Neutrophil (primary cell): Measurements from ENCODE around the gene CIITA.

Experiments used
- H3K27ac ChIP-seq: fragments of 200-600 bp; sonication (generic); 2 replicates; pipeline ENCODE4 v1.5.1; 2016; ENCODE audit warnings: mild to moderate bottlenecking, moderate library complexity
- H3K27me3 ChIP-seq: fragments of 200-600 bp; sonication (generic); 2 replicates; pipeline ENCODE4 v1.6.0; 2016; ENCODE audit warnings: mild to moderate bottlenecking
- H3K36me3 ChIP-seq: fragments of 200-600 bp; sonication (generic); 2 replicates; pipeline ENCODE4 v1.5.1; 2017
- H3K4me1 ChIP-seq, 2 experiments: fragments of 200-600 bp in 1 of 2; sonication (generic) in 1 of 2; 1 replicate in 1 of 2; 2 replicates in 1 of 2; pipeline versions ENCODE4 v1.5.1 to v1.6.1; 2013 to 2016; ENCODE audit warnings: low read depth in 1 of 2, low read length in 1 of 2, mild to moderate bottlenecking in 1 of 2, moderate library complexity in 1 of 2; ENCODE audit not compliant: control insufficient read depth in 1 of 2, insufficient read depth in 1 of 2
- H3K4me3 ChIP-seq, 2 experiments: fragments of 200-600 bp in 1 of 2; sonication (generic) in 1 of 2; 1 replicate in 1 of 2; 2 replicates in 1 of 2; pipeline ENCODE4 v1.5.1; 2013 to 2016; ENCODE audit warnings: low read depth in 1 of 2, low read length in 1 of 2, mild to moderate bottlenecking in 1 of 2, moderate library complexity in 1 of 2
- H3K9me3 ChIP-seq: fragments of 200-600 bp; sonication (generic); 2 replicates; pipeline ENCODE4 v1.5.1; 2016
- TF ChIP-seq, protein P1 (sequence below): fragments of 200-600 bp; sonication (generic); IDR thresholded peaks from 2 replicates; pipeline ENCODE4 v1.5.1; 2016; ENCODE audit warnings: antibody characterized with exemption

Gene CIITA

DNA sequence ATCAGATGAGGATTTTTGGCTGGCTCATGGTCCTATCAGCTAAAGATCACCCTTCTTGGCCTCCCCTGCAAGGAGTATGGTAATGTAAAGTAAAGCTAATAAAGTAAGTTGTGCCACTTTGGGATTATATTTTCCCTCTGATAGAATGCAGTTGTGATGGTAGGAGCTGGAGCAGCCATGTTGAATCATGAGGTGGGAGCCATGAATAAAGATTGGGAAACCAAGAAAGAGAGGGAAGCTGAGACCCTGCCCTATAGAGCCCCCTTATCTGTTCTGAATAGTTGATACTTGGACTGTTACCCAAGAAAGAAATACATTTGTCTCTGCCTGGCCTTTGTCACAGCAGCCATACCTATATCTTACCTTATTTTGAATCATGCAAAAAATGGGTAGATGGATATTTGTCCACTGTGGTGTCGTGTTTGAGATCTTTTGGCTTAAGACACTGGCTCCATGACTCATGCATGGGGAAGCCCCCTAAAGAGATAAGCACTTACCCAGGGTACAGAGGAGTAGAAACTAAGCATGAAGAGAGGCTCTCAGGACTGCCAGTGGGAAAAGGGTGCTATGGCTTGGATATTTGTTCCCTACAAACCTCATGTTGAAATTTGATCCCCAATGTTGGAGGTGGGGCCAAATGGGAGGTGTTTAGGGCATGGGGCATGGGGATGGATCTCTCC is 40.7 kb upstream of the CIITA start:
- H3K4me3 ChIP-seq, result no peak overlapping the region
- no peaks in the 10 kb centered on the region for H3K27me3 ChIP-seq
- no peak overlapping the region for H3K27ac ChIP-seq
- H3K9me3 ChIP-seq, result no peaks in the 10 kb centered on the region
- no peaks in the 10 kb centered on the region for H3K4me1 ChIP-seq
- TF ChIP-seq, protein P1, sequence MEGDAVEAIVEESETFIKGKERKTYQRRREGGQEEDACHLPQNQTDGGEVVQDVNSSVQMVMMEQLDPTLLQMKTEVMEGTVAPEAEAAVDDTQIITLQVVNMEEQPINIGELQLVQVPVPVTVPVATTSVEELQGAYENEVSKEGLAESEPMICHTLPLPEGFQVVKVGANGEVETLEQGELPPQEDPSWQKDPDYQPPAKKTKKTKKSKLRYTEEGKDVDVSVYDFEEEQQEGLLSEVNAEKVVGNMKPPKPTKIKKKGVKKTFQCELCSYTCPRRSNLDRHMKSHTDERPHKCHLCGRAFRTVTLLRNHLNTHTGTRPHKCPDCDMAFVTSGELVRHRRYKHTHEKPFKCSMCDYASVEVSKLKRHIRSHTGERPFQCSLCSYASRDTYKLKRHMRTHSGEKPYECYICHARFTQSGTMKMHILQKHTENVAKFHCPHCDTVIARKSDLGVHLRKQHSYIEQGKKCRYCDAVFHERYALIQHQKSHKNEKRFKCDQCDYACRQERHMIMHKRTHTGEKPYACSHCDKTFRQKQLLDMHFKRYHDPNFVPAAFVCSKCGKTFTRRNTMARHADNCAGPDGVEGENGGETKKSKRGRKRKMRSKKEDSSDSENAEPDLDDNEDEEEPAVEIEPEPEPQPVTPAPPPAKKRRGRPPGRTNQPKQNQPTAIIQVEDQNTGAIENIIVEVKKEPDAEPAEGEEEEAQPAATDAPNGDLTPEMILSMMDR, result no peak
- H3K36me3 ChIP-seq, result no peaks in the 10 kb centered on the region

DNA sequence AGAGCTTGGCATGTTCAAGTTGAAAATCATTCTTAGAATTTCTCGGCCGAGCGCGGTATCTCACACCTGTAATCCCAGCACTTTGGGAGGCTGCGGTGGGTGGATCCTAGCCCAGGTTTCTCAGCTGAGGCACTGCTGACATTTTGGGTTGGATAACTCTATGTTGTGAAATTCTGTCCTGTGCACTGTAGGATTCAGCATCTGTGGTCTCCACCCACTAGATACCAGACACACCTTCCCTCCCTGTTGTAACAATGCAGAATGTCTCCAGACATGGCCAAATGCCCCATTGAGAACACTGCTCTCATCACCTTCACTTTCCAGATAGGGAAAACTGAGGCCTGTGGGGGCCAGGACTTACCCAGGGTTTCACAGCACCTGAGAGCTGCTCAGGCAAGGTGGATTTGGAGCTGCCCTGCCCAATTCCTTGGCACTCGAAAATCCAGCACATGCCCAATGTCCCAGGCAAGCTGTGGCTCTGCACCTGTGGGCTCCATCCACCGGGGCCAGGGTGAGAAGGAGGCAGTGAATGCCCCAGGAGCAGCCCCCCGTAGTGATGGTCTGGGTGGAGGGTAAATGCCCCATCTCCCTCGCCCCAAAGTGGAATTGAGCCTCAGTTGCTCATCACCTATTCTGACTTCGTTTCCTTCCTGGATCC is 38.3 kb upstream of the CIITA start:
- no peaks in the 10 kb centered on the region for H3K9me3 ChIP-seq
- no peaks in the 10 kb centered on the region for H3K27me3 ChIP-seq
- TF ChIP-seq, protein P1, result no peak
- no peaks in the 10 kb centered on the region for H3K4me1 ChIP-seq
- no peaks in the 10 kb centered on the region for H3K36me3 ChIP-seq
- H3K27ac ChIP-seq, result no peak overlapping the region
- no peak overlapping the region for H3K4me3 ChIP-seq

DNA sequence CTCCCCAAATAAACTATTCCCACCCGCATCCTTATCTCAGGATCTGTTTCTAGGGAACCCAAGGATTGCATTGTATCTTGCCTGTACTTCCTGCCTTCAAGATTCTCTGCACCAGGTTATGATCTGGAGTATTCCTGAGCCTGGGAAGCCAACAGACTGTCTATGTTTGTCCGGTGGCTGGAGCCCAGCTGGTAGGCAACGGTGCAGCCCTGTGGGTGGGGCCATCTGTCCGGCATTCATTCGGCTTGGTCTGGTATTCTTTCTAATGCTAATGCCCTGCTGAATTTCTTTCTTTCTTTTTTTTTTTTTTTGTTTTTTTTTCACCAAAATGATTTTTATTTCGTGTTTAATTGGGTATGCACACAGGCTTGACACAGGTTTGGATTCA is 37.7 kb upstream of the CIITA start:
- no peaks in the 10 kb centered on the region for H3K36me3 ChIP-seq
- no peak overlapping the region for H3K4me3 ChIP-seq
- no peaks in the 10 kb centered on the region for H3K27me3 ChIP-seq
- no peaks in the 10 kb centered on the region for H3K4me1 ChIP-seq
- TF ChIP-seq, protein P1, result no peak
- no peak overlapping the region for H3K27ac ChIP-seq
- no peaks in the 10 kb centered on the region for H3K9me3 ChIP-seq

DNA sequence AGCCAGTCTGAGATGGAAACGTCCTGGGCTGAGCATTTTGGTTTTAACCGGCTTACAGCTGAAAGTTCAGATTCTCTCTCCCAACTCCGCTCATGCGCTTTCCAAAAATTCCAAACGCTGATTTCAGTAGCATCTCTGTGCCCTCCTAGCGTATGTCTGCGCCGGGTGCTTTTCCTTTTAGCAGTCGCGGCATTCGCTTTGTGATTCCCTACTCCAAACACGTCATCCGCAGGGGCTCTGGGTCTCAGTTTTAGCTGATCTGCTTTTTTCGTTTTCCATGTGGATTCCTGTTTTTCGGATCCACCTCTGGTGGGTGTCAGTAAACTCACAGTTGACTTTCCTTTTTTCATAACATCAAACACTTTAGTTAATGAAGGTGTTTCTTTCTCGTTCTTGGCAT is 36.3 kb upstream of the CIITA start:
- Histone ChIP-seq H3K36me3 (no peaks in the 10 kb centered on the region), H3K4me3 (no peak overlapping the region), H3K27ac (no peak overlapping the region), H3K4me1 (peaks cover 0 to 2% of the 10 kb centered on the region in 2 experiments), H3K9me3 (no peaks in the 10 kb centered on the region), H3K27me3 (no peaks in the 10 kb centered on the region)
- TF ChIP-seq, protein P1, result no peak

- Histone ChIP-seq H3K36me3 (no peaks in the 10 kb centered on the region), H3K27ac (peak overlapping the region; percentile 94), H3K27me3 (no peaks in the 10 kb centered on the region), H3K4me1 (peaks cover 32 to 57% of the 10 kb centered on the region in 2 experiments), H3K4me3 (peak overlapping the region; percentile 25 to 54), H3K9me3 (no peaks in the 10 kb centered on the region)
- TF ChIP-seq, protein P1, result no peak
Measured at GRCh38 chr16:10846213-10846998, 30.6 kb upstream of the CIITA start.
